Erythroblast (primary cell): ENCODE measurements around the gene CRNN.

Experiments used
- GATA1 ChIP-seq: IDR thresholded peaks from 2 replicates; pipeline ENCODE4 v1.6.1; 2011; ENCODE audit warnings: low read depth, mild to moderate bottlenecking, control low read depth, low read length, moderate library complexity
- POLR2A ChIP-seq: IDR thresholded peaks from 2 replicates; pipeline ENCODE4 v1.6.1; 2011; ENCODE audit warnings: mild to moderate bottlenecking, low read length

- TF ChIP-seq POLR2A (no peak), GATA1 (no peak)
These were observed 47.5 kb upstream of the CRNN start for GRCh38 chr1:152461544-152461943.
